LHCN-M2 (cell line): Measurements from ENCODE around the gene MAP3K10. TPM values are rescaled to one million over a fixed set of nuclear protein-coding genes. Genes with fewer than 3 reads are reported as not detected.
A peak's percentile ranks its signal among the peaks of the same experiment; 100 is the strongest.
"Not testable (repeated sequence)": the region's sequence is repeated elsewhere in the genome, so short reads cannot be mapped to it uniquely, and the experiment has no call there.

ENCODE experiments used
- DNase-seq: peaks from one replicate; pipeline ENCODE4 v3.0.0-alpha.2; 2012; ENCODE audit warnings: low read depth
- polyA plus RNA-seq: library from polyadenylated mRNA; unstranded; fragments of >200 nt; gene quantifications from one replicate; pipeline ENCODE4 v1.2.1, GENCODE V29; 2012; ENCODE audit warnings: missing spikeins
- total RNA-seq: library from RNA; depleted of rRNA; stranded (reverse); fragments of >200 nt; gene quantifications from 2 replicates; pipeline ENCODE4 v1.2.3, GENCODE V29; 2014; rRNA removed

The MAP3K10 gene
- total RNA-seq: 6.0 and 8.3 TPM in 2 replicates
- 4.2 TPM for polyA plus RNA-seq

GRCh38 chr19:40190891-40191835 lies at the start of gene MAP3K10:
TSS of gene MAP3K10 (plus strand) at chr19:40191426. CDS start at chr19:40192032, 606 bp downstream.
- DNase-seq: peak; percentile 62

GRCh38 chr19:40141551-40141950 lies 49.7 kb upstream of the MAP3K10 start:
- DNase-seq: no peak

GRCh38 chr19:40143612-40144011 lies 47.6 kb upstream of the MAP3K10 start:
- peak; percentile 74 for DNase-seq

- no peak for DNase-seq
Measured at GRCh38 chr19:40144151-40144550, 47.1 kb upstream of the MAP3K10 start.

GRCh38 chr19:40144947-40145748 lies 46.1 kb upstream of the MAP3K10 start:
- no peak for DNase-seq

- not testable (repeated sequence) for DNase-seq
Measured at GRCh38 chr19:40145749-40146029, 45.5 kb upstream of the MAP3K10 start.

- no peak for DNase-seq
Measured at GRCh38 chr19:40147338-40147692, 43.9 kb upstream of the MAP3K10 start.

GRCh38 chr19:40147693-40148347 lies 43.4 kb upstream of the MAP3K10 start:
- DNase-seq: peak; percentile 59

GRCh38 chr19:40149501-40149900 lies 41.7 kb upstream of the MAP3K10 start:
- no peak for DNase-seq

GRCh38 chr19:40150170-40150569 lies 41.1 kb upstream of the MAP3K10 start:
- DNase-seq: peak; percentile 23

GRCh38 chr19:40154121-40154680 lies 37.0 kb upstream of the MAP3K10 start:
- no peak for DNase-seq

- DNase-seq: peak; percentile 38
Measured at GRCh38 chr19:40155749-40156265, 35.4 kb upstream of the MAP3K10 start.

GRCh38 chr19:40157059-40157458 lies 34.2 kb upstream of the MAP3K10 start:
- DNase-seq: no peak

GRCh38 chr19:40159744-40160143 lies 31.5 kb upstream of the MAP3K10 start:
- no peak for DNase-seq

GRCh38 chr19:40162104-40162503 lies 29.1 kb upstream of the MAP3K10 start:
- DNase-seq: no peak

GRCh38 chr19:40163541-40164129 lies 27.6 kb upstream of the MAP3K10 start:
- no peak for DNase-seq

GRCh38 chr19:40165362-40165937 lies 25.8 kb upstream of the MAP3K10 start:
- peak; percentile 22 for DNase-seq

- DNase-seq: not testable (repeated sequence)
Measured at GRCh38 chr19:40169482-40170302, 21.5 kb upstream of the MAP3K10 start.

GRCh38 chr19:40170303-40170989 lies 20.8 kb upstream of the MAP3K10 start:
- not testable (repeated sequence) for DNase-seq
